GM23338 (cell line): ENCODE results near the gene ZNF483. TPM values are rescaled to one million over a fixed set of nuclear protein-coding genes. Genes with fewer than 3 reads are reported as not detected.
A peak's percentile ranks its signal among the peaks of the same experiment; 100 is the strongest.

Experiments
- ATAC-seq: fragments of 200-7000 bp; cut with Tn5 transposase; 3 replicates; pipeline ENCODE4 v1.9.1; 2020
- DNase-seq: peaks from one replicate; pipeline ENCODE4 v3.0.0-alpha.2; 2015; ENCODE audit warnings: low spot score
- H2AFZ ChIP-seq: fragments of 200-600 bp; sonication (generic); 2 replicates; pipeline ENCODE4 v1.8.0; 2016; ENCODE audit warnings: antibody characterized with exemption, mild to moderate bottlenecking, moderate library complexity
- H3F3A ChIP-seq: fragments of 200-600 bp; sonication (generic); replicated peaks from 2 replicates; pipeline ENCODE4 v1.8.0; 2017; ENCODE audit warnings: antibody characterized with exemption, mixed run types, low read depth
- H3K27ac ChIP-seq: fragments of 200-600 bp; sonication (generic); 2 replicates; pipeline ENCODE4 v1.6.1; 2016; ENCODE audit warnings: low read depth
- H3K27me3 ChIP-seq: fragments of 200-600 bp; sonication (generic); 2 replicates; pipeline ENCODE4 v1.8.0; 2016; ENCODE audit warnings: mild to moderate bottlenecking, mixed run types, moderate library complexity; ENCODE audit not compliant: insufficient read depth
- H3K36me3 ChIP-seq: fragments of 200-600 bp; sonication (generic); 2 replicates; pipeline ENCODE4 v1.8.0; 2016; ENCODE audit warnings: mild to moderate bottlenecking; ENCODE audit not compliant: insufficient read depth
- H3K4me1 ChIP-seq: fragments of 200-600 bp; sonication (generic); 2 replicates; pipeline ENCODE4 v1.8.0; 2016; ENCODE audit warnings: mild to moderate bottlenecking, moderate library complexity; ENCODE audit not compliant: insufficient read depth
- H3K4me2 ChIP-seq: fragments of 200-600 bp; sonication (generic); 2 replicates; pipeline ENCODE4 v1.7.1; 2017; ENCODE audit warnings: mixed run types
- H3K4me3 ChIP-seq: fragments of 200-600 bp; sonication (generic); 2 replicates; pipeline ENCODE4 v1.6.1; 2016; ENCODE audit warnings: mixed run types
- H3K79me2 ChIP-seq: fragments of 200-600 bp; sonication (generic); replicated peaks from 2 replicates; pipeline ENCODE4 v1.8.0; 2017; ENCODE audit warnings: mild to moderate bottlenecking; ENCODE audit not compliant: insufficient read depth
- H3K9me2 ChIP-seq: fragments of 200-600 bp; sonication (generic); 2 replicates; pipeline ENCODE4 v1.8.0; 2017; ENCODE audit not compliant: insufficient read depth
- H4K20me1 ChIP-seq: fragments of 200-600 bp; sonication (generic); replicated peaks from 2 replicates; pipeline ENCODE4 v1.8.0; 2017; ENCODE audit warnings: mild to moderate bottlenecking; ENCODE audit not compliant: insufficient read depth
- H3K27ac Mint-ChIP-seq: 2 replicates; pipeline ENCODE4 v1.8.0; 2020; ENCODE audit warnings: inconsistent platforms, mild to moderate bottlenecking, moderate library complexity, mixed read lengths
- H3K27me3 Mint-ChIP-seq: 3 replicates; pipeline ENCODE4 v1.8.0; 2022; ENCODE audit warnings: low read depth, mild to moderate bottlenecking, moderate library complexity, mixed read lengths, inconsistent platforms; ENCODE audit not compliant: insufficient read depth, poor library complexity
- H3K36me3 Mint-ChIP-seq: 3 replicates; pipeline ENCODE4 v1.8.0; 2021; ENCODE audit warnings: low read depth, mild to moderate bottlenecking, inconsistent platforms, moderate library complexity, mixed read lengths
- H3K4me1 Mint-ChIP-seq: 3 replicates; pipeline ENCODE4 v1.8.0; 2020; ENCODE audit warnings: mild to moderate bottlenecking, inconsistent platforms, mixed read lengths
- H3K4me3 Mint-ChIP-seq: 3 replicates; pipeline ENCODE4 v1.8.0; 2021; ENCODE audit warnings: moderate library complexity, mild to moderate bottlenecking, inconsistent platforms, mixed read lengths
- H3K9me3 Mint-ChIP-seq: 3 replicates; pipeline ENCODE4 v1.8.0; 2020; ENCODE audit warnings: moderate library complexity, mild to moderate bottlenecking, inconsistent platforms, mixed read lengths
- EZH2 ChIP-seq: fragments of 200-600 bp; sonication (generic); IDR thresholded peaks from one replicate; pipeline ENCODE4 v1.8.0; 2017; ENCODE audit warnings: antibody characterized with exemption, mild to moderate bottlenecking, low read depth; ENCODE audit not compliant: unreplicated experiment
- EZH2phosphoT487 ChIP-seq: fragments of 200-600 bp; sonication (generic); IDR thresholded peaks from one replicate; pipeline ENCODE4 v1.8.1; 2018; ENCODE audit warnings: antibody characterized with exemption; ENCODE audit not compliant: unreplicated experiment
- JUNB ChIP-seq: IDR thresholded peaks from one replicate; pipeline ENCODE4 v1.6.1; 2016; ENCODE audit warnings: antibody characterized with exemption; ENCODE audit not compliant: unreplicated experiment
- NANOG ChIP-seq: IDR thresholded peaks from 2 replicates; pipeline ENCODE4 v1.6.1; 2016; ENCODE audit warnings: antibody characterized with exemption, borderline replicate concordance
- ZNF331 ChIP-seq: fragments of 250-450 bp; sonication (Bioruptor Pico); IDR thresholded peaks from 2 replicates; pipeline ENCODE4 v1.5.0; 2020; ENCODE audit warnings: low read depth, mild to moderate bottlenecking, moderate library complexity
- ZNF462 ChIP-seq: fragments of 250-450 bp; sonication (Bioruptor Pico); IDR thresholded peaks from 2 replicates; pipeline ENCODE4 v1.5.0; 2020; ENCODE audit warnings: mild to moderate bottlenecking, moderate library complexity
- polyA plus RNA-seq: library from polyadenylated mRNA; unstranded; fragments of >200 nt; fragmentation: Nextera tagmentation; extraction: Ambion mirVana; gene quantifications from 2 replicates; pipeline ENCODE4 v1.2.1, GENCODE V29; 2016
- total RNA-seq: library from RNA; depleted of rRNA; stranded (reverse); fragments of >200 nt; shearing (Covaris generic); gene quantifications from 2 replicates; pipeline ENCODE4 v1.2.3, GENCODE V29; 2014
- TF ChIP-seq, protein P1 (sequence below): IDR thresholded peaks from one replicate; pipeline ENCODE4 v1.6.1; 2018; ENCODE audit warnings: antibody characterized with exemption; ENCODE audit not compliant: unreplicated experiment

The ZNF483 gene
- total and polyA plus RNA-seq, 2 experiments from 2014 or later, result 9.7 to 112 TPM

GRCh38 chr9:111605041-111605559 lies 80.1 kb downstream of the ZNF483 start:
- Histone ChIP-seq H3F3A (no peaks in the 10 kb centered on the region), H3K4me2 (no peak overlapping the region), H3K36me3 (no peaks in the 10 kb centered on the region), H4K20me1 (no peaks in the 10 kb centered on the region), H2AFZ (no peak overlapping the region), H3K4me1 (no peaks in the 10 kb centered on the region; the same call in 1 of the 2 replicates), H3K27me3 (peaks cover 12% of the 10 kb centered on the region), H3K27ac (no peak overlapping the region), H3K9me2 (no peaks in the 10 kb centered on the region), H3K79me2 (no peaks in the 10 kb centered on the region), H3K4me3 (no peak overlapping the region)
- H3K27ac Mint-ChIP-seq, result no peak overlapping the region
- DNase-seq, result no peak
- H3K4me3 Mint-ChIP-seq, result no peak overlapping the region
- TF ChIP-seq EZH2, result no peak
- no peak for TF ChIP-seq ZNF331 (CRISPR knock-in tag)
- no peaks in the 10 kb centered on the region for H3K9me3 Mint-ChIP-seq
- ATAC-seq, result no peak
- no peaks in the 10 kb centered on the region for H3K36me3 Mint-ChIP-seq
- H3K27me3 Mint-ChIP-seq, result peaks cover 9% of the 10 kb centered on the region
- no peaks in the 10 kb centered on the region; the same call in 2 of the 3 replicates for H3K4me1 Mint-ChIP-seq

GRCh38 chr9:111610149-111610548 lies 85.2 kb downstream of the ZNF483 start:
- Mint-ChIP-seq H3K27me3 (peaks cover 7% of the 10 kb centered on the region), H3K36me3 (no peaks in the 10 kb centered on the region), H3K4me1 (no peaks in the 10 kb centered on the region), H3K27ac (0 out of 2 replicates have a peak overlapping the region, but pooled peaks have one; percentile 7), H3K9me3 (no peaks in the 10 kb centered on the region), H3K4me3 (no peak overlapping the region)
- no peaks in the 10 kb centered on the region for H3K4me1 ChIP-seq
- no peaks in the 10 kb centered on the region for H3K36me3 ChIP-seq
- H2AFZ ChIP-seq, result no peak overlapping the region
- no peak overlapping the region for H3K27ac ChIP-seq
- H4K20me1 ChIP-seq, result no peaks in the 10 kb centered on the region
- no peaks in the 10 kb centered on the region for H3F3A ChIP-seq
- no peaks in the 10 kb centered on the region for H3K9me2 ChIP-seq
- no peaks in the 10 kb centered on the region for H3K27me3 ChIP-seq
- no peak overlapping the region for H3K4me2 ChIP-seq
- no peaks in the 10 kb centered on the region for H3K79me2 ChIP-seq
- TF ChIP-seq, protein P1, sequence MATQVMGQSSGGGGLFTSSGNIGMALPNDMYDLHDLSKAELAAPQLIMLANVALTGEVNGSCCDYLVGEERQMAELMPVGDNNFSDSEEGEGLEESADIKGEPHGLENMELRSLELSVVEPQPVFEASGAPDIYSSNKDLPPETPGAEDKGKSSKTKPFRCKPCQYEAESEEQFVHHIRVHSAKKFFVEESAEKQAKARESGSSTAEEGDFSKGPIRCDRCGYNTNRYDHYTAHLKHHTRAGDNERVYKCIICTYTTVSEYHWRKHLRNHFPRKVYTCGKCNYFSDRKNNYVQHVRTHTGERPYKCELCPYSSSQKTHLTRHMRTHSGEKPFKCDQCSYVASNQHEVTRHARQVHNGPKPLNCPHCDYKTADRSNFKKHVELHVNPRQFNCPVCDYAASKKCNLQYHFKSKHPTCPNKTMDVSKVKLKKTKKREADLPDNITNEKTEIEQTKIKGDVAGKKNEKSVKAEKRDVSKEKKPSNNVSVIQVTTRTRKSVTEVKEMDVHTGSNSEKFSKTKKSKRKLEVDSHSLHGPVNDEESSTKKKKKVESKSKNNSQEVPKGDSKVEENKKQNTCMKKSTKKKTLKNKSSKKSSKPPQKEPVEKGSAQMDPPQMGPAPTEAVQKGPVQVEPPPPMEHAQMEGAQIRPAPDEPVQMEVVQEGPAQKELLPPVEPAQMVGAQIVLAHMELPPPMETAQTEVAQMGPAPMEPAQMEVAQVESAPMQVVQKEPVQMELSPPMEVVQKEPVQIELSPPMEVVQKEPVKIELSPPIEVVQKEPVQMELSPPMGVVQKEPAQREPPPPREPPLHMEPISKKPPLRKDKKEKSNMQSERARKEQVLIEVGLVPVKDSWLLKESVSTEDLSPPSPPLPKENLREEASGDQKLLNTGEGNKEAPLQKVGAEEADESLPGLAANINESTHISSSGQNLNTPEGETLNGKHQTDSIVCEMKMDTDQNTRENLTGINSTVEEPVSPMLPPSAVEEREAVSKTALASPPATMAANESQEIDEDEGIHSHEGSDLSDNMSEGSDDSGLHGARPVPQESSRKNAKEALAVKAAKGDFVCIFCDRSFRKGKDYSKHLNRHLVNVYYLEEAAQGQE, result no peak
- TF ChIP-seq JUNB (no peak), EZH2phosphoT487 (no peak), NANOG (no peak), ZNF462 (CRISPR knock-in tag) (no peak)
- DNase-seq, result no peak
- ATAC-seq, result no peak
- H3K4me3 ChIP-seq, result no peak overlapping the region
